ENCODE results near the gene BARHL1.

Gene BARHL1

GRCh38 chr9:132628746-132629145 is 46.3 kb downstream of the BARHL1 start:
- peaks cover 85% of the 10 kb centered on the region for H3K36me3 ChIP-seq

GRCh38 chr9:132630116-132630515 is 47.7 kb downstream of the BARHL1 start:
- Histone ChIP-seq H3K4me2 (no peak overlapping the region), H3K9me3 (no peaks in the 10 kb centered on the region), H3K36me3 (peaks cover 83% of the 10 kb centered on the region), H3K4me1 (no peaks in the 10 kb centered on the region), H3K27me3 (no peaks in the 10 kb centered on the region), H3K9ac (no peak overlapping the region), H3K27ac (no peak overlapping the region), H4K20me1 (0 out of 2 replicates have a peak, but pooled peaks cover 11% of the 10 kb centered on the region), H3K4me3 (no peak overlapping the region)
- no peak for TF ChIP-seq Cebpa-rat (IDR thresholded peaks at IDR 0.05)

More at GRCh38 chr9:132628746-132629145, 46.3 kb downstream of the BARHL1 start:
- Histone ChIP-seq H3K9ac (no peak overlapping the region), H3K4me3 (no peak overlapping the region), H4K20me1 (0 out of 2 replicates have a peak, but pooled peaks cover 11% of the 10 kb centered on the region), H3K4me2 (no peak overlapping the region), H3K27ac (no peak overlapping the region), H3K9me3 (no peaks in the 10 kb centered on the region), H3K27me3 (no peaks in the 10 kb centered on the region), H3K4me1 (no peaks in the 10 kb centered on the region)
- no peak for TF ChIP-seq Cebpa-rat (IDR thresholded peaks at IDR 0.05)

- H3K4me2 ChIP-seq = no peak overlapping the region
- H3K27ac ChIP-seq = no peak overlapping the region
- no peaks in the 10 kb centered on the region for H3K27me3 ChIP-seq
- 0 out of 2 replicates have a peak, but pooled peaks cover 11% of the 10 kb centered on the region for H4K20me1 ChIP-seq
- H3K4me1 ChIP-seq = no peaks in the 10 kb centered on the region
- H3K4me3 ChIP-seq = no peak overlapping the region
- H3K36me3 ChIP-seq = peaks cover 82% of the 10 kb centered on the region
- TF ChIP-seq Cebpa-rat (IDR thresholded peaks at IDR 0.05) = no peak
- H3K9ac ChIP-seq = no peak overlapping the region
- H3K9me3 ChIP-seq = no peaks in the 10 kb centered on the region
Measured at GRCh38 chr9:132630811-132631210, 48.4 kb downstream of the BARHL1 start.

- Histone ChIP-seq H3K36me3 (peaks cover 82% of the 10 kb centered on the region), H3K9me3 (no peaks in the 10 kb centered on the region), H3K27me3 (no peaks in the 10 kb centered on the region), H4K20me1 (0 out of 2 replicates have a peak, but pooled peaks cover 11% of the 10 kb centered on the region), H3K4me2 (no peak overlapping the region), H3K9ac (no peak overlapping the region), H3K4me3 (no peak overlapping the region), H3K4me1 (no peaks in the 10 kb centered on the region), H3K27ac (no peak overlapping the region)
- TF ChIP-seq Cebpa-rat (IDR thresholded peaks at IDR 0.05) = no peak
Measured at GRCh38 chr9:132631280-132631679, 48.9 kb downstream of the BARHL1 start.

- H3K4me1 ChIP-seq = no peaks in the 10 kb centered on the region
- no peak overlapping the region for H3K9ac ChIP-seq
- H3K27me3 ChIP-seq = no peaks in the 10 kb centered on the region
- 0 out of 2 replicates have a peak, but pooled peaks cover 11% of the 10 kb centered on the region for H4K20me1 ChIP-seq
- peaks cover 82% of the 10 kb centered on the region for H3K36me3 ChIP-seq
- H3K4me2 ChIP-seq = no peak overlapping the region
- no peak overlapping the region for H3K27ac ChIP-seq
- no peaks in the 10 kb centered on the region for H3K9me3 ChIP-seq
- no peak overlapping the region for H3K4me3 ChIP-seq
- TF ChIP-seq Cebpa-rat (IDR thresholded peaks at IDR 0.05) = no peak
Measured at GRCh38 chr9:132631685-132632084, 49.3 kb downstream of the BARHL1 start.

GRCh38 chr9:132632413-132633129 is 50.2 kb downstream of the BARHL1 start:
- Histone ChIP-seq H3K9ac (no peak overlapping the region), H3K27ac (no peak overlapping the region), H3K4me3 (no peak overlapping the region), H4K20me1 (0 out of 2 replicates have a peak, but pooled peaks cover 13% of the 10 kb centered on the region), H3K27me3 (no peaks in the 10 kb centered on the region), H3K4me1 (no peaks in the 10 kb centered on the region), H3K36me3 (peaks cover 83% of the 10 kb centered on the region), H3K4me2 (no peak overlapping the region), H3K9me3 (no peaks in the 10 kb centered on the region)
- no peak for TF ChIP-seq Cebpa-rat (IDR thresholded peaks at IDR 0.05)

GRCh38 chr9:132634327-132634726 is 51.9 kb downstream of the BARHL1 start:
- Histone ChIP-seq H4K20me1 (0 out of 2 replicates have a peak, but pooled peaks cover 11% of the 10 kb centered on the region), H3K4me2 (no peak overlapping the region), H3K9ac (no peak overlapping the region), H3K4me3 (no peak overlapping the region), H3K36me3 (peaks cover 83% of the 10 kb centered on the region), H3K9me3 (no peaks in the 10 kb centered on the region), H3K27me3 (no peaks in the 10 kb centered on the region), H3K4me1 (no peaks in the 10 kb centered on the region), H3K27ac (no peak overlapping the region)
- no peak for TF ChIP-seq Cebpa-rat (IDR thresholded peaks at IDR 0.05)

GRCh38 chr9:132637351-132637750 is 54.9 kb downstream of the BARHL1 start:
- Histone ChIP-seq H3K27ac (no peak overlapping the region), H3K9ac (no peak overlapping the region), H3K27me3 (no peaks in the 10 kb centered on the region), H4K20me1 (peaks cover 17% of the 10 kb centered on the region; the same call in 1 of the 2 replicates), H3K4me1 (no peaks in the 10 kb centered on the region), H3K4me2 (no peak overlapping the region), H3K36me3 (peaks cover 87% of the 10 kb centered on the region), H3K9me3 (no peaks in the 10 kb centered on the region), H3K4me3 (no peak overlapping the region)
- TF ChIP-seq Cebpa-rat (IDR thresholded peaks at IDR 0.05) = no peak

- H3K4me3 ChIP-seq = no peak overlapping the region
- no peaks in the 10 kb centered on the region for H3K27me3 ChIP-seq
- H3K36me3 ChIP-seq = peaks cover 91% of the 10 kb centered on the region
- H4K20me1 ChIP-seq = peaks cover 22% of the 10 kb centered on the region
- H3K27ac ChIP-seq = no peak overlapping the region
- H3K4me1 ChIP-seq = no peaks in the 10 kb centered on the region
- H3K4me2 ChIP-seq = no peak overlapping the region
- H3K9me3 ChIP-seq = no peaks in the 10 kb centered on the region
- no peak overlapping the region for H3K9ac ChIP-seq
- no peak for TF ChIP-seq Cebpa-rat (IDR thresholded peaks at IDR 0.05)
Measured at GRCh38 chr9:132637801-132638200, 55.4 kb downstream of the BARHL1 start.

GRCh38 chr9:132638240-132638639 is 55.8 kb downstream of the BARHL1 start:
- no peak for TF ChIP-seq Cebpa-rat (IDR thresholded peaks at IDR 0.05)
- Histone ChIP-seq H3K36me3 (peaks cover 92% of the 10 kb centered on the region), H3K4me1 (no peaks in the 10 kb centered on the region), H3K27ac (no peak overlapping the region), H3K9ac (no peak overlapping the region), H3K4me2 (no peak overlapping the region), H3K4me3 (no peak overlapping the region), H4K20me1 (peaks cover 26% of the 10 kb centered on the region), H3K9me3 (no peaks in the 10 kb centered on the region), H3K27me3 (no peaks in the 10 kb centered on the region)

Measured in BLaER1 (cell line).